Midbrain (tissue), 1 donor: ENCODE measurements around the gene TPSG1.
"Not testable (repeated sequence)": the region's sequence is repeated elsewhere in the genome, so short reads cannot be mapped to it uniquely, and the experiment has no call there.

Experiments used
- DNase-seq: peaks from one replicate; lab custom pipeline; 2025; lab: John Stamatoyannopoulos, UW

The TPSG1 gene

DNA sequence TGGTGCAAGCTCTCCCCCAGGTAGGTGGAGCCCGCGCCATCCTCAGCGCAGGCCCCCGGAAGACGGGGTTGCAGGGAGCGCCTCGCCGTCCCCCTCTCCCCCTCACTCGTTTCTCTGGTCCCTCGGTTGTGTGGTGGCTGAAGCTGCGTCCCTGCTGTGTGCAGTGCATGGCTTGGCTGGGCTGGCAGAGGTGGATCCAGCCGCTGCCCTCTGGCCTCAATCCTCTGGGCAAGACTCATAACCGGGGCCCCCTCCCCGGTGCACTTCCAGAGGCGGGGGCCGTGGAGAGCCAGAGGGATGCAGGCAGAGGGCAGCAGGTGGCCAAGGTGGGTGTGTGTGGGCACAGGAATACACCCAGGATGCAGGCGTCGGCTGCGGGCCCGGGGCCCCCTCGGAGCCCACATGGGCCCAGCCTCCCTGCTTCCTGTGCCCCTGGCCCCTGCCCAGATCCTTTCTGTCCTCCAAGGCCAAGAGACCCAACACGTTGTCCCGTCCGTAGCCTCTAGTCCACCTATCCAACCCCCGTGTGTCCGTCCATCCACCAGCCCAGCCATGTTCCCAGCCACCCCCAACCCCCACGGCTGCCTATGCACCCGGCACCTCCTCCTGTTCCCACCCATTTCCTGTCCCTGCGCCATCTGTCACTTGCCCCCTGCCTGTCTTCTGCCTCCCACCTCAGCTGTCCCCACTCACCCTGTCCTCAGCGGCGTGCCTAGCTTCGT, 9.3 kb downstream of the TPSG1 start:
- DNase-seq: no peak

DNA sequence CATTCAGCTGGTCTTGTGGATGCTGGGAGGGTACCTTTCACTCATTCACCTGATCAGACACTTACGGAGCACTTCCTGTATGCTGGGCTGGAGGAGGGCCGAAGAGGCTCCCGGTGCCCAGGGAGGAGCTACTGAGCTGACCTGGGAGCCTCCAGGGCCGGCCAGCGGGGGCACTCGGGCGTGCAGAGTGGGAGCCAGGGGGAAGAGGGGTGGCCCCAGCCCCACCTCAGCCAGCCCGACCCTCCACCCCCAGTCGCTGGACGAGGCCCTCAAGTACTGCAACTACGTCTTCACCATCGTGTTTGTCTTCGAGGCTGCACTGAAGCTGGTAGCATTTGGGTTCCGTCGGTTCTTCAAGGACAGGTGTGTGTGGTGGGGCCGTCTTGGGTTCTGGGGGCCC, 10.3 kb downstream of the TPSG1 start:
- DNase-seq: no peak

DNA sequence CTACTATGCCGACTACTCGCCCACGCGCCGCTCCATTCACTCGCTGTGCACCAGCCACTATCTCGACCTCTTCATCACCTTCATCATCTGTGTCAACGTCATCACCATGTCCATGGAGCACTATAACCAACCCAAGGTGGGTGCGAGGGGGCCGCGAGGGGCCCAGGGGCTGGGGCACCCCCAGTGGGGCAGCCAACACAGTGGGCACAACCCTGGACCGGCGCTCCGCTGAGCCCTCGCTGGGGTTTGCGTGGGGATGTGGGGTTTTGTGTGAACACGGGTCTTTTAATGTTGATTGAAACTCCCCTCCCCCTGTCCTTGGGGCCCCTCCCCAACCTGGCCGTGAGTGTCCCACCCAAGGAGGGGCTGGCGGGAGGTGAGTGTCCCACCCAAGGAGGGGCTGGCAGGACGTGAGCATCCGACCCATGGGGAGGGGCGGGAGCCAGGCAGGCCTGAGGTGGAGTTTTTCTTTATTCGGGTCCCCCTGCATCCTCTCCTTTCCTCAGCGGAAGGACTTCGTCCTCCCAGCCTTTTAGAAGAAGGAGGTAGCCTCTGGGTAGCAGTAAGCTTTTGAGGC, 11.2 kb downstream of the TPSG1 start:
- no peak for DNase-seq

DNA sequence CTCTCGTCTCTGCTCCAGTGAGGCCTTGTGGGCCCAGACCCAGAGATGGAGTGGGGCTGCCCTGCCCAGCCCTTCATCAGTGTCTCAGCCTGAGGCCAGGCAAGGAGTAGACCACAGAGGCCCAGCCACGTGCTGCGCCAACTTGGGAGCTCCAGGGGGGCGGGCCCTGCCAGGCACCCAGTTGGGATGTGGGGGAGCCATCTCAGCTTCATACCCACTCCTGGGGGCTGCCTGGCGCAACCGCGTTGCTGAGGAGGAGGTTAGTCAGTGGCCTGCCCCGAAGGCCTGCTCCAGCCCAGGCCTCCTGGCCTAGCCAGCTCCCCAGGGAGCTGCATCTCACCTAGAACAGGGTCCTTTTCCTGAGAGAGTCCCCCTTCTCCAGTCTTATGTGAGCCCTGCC, 11.8 kb downstream of the TPSG1 start:
- no peak for DNase-seq

DNA sequence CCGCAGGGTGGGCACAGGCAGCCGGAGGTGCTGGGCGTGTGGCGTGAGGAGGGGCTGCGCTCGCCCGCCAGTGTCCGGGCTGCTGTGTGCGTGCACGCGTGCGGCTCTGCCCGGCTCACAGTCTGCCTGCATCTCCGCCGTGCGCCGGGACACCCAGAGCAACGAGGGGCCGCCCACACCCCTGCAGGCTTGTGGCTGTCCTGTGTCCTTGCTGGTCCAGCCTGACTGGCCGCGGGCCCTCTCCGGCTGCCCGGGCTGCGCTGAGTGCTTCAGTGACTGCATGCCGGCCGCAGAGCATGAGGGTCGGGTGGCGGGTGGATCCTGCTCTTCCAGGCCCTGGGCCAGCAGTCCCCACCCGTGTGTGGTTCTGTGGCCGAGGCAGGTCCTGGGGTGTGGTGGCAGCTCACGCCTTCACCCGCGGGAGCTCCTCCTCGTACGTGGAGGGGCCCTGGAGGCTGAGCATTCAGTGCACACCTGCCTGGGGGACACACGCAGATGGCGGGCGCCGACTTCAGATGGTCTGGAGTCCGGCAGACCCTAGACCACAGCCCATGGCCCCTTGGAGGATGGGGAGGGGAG, 12.4 kb downstream of the TPSG1 start:
- DNase-seq: no peak

DNA sequence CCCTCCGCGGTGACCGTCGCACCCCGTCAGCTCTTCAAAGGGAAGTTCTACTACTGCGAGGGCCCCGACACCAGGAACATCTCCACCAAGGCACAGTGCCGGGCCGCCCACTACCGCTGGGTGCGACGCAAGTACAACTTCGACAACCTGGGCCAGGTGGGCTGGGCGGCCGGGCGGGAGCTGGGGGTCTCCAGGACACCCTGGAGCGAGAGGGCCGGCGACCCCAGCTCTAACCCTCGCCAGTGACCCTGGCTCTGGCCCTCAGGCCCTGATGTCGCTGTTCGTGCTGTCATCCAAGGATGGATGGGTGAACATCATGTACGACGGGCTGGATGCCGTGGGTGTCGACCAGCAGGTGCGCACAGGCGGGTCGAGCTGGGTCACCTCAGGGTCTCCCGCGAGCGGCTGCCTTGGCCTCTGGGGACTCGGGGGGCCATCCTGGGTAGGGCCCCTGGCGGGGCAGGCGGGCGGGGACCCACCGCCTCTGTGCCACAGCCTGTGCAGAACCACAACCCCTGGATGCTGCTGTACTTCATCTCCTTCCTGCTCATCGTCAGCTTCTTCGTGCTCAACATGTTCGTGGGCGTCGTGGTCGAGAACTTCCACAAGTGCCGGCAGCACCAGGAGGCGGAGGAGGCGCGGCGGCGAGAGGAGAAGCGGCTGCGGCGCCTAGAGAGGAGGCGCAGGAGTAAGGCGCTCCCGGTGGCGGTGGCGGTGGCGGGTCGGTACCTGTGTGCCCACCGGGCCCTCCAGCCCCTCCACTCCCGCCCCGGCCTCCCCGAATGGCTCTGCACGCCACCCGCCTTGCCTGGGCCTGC, 13.4 kb downstream of the TPSG1 start:
- no peak for DNase-seq

DNA sequence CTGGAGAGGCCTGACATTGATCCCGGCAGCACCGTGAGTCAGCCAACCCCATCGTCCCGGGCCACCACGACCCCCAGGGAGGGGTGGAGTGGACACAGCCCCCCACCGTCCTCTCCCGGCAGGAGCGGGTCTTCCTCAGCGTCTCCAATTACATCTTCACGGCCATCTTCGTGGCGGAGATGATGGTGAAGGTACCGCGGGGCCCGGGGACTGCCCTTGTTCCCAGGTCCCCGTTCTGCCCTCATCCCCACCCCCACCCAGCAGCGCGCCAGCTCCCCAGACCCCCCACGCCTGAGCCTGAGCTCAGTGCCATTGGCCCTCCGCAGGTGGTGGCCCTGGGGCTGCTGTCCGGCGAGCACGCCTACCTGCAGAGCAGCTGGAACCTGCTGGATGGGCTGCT, 14.6 kb downstream of the TPSG1 start:
- no peak for DNase-seq

DNA sequence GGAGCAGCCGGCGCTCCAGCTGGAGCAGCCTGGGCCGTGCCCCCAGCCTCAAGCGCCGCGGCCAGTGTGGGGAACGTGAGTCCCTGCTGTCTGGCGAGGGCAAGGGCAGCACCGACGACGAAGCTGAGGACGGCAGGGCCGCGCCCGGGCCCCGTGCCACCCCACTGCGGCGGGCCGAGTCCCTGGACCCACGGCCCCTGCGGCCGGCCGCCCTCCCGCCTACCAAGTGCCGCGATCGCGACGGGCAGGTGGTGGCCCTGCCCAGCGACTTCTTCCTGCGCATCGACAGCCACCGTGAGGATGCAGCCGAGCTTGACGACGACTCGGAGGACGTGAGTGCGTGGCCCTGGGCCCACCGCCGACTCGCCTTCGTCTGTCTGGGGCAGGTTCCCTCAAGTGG, 16.0 kb downstream of the TPSG1 start:
- DNase-seq: no peak

DNA sequence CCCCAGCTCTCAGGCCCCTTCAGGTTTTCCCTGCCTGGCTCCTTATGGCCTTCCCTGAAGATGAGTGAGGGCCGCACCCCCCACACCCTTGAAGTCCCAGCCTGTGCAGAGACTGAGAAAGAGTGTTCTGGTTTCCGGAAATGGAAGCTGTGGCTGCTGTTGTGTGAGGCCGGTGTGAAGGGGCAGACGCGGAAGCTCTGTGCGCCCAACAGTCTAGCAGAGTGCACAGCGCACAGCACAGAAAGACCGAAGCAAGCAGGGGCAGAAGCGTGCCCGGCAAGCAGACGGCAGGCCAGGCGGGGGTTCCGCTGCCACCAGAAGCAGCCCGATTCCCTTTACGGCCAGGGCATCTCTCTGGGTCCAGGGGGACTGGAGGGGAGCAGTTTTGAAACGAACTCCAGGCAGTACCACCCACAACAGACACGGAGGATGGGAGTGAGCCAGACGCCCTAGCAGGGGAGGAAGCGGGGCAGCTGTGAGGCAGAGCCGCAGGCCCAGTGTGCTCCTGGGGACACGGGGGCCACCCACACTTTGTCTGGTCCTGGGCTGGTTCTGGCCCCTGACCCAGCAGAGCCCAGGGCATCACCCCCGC, 16.7 kb downstream of the TPSG1 start:
- no peak for DNase-seq

DNA sequence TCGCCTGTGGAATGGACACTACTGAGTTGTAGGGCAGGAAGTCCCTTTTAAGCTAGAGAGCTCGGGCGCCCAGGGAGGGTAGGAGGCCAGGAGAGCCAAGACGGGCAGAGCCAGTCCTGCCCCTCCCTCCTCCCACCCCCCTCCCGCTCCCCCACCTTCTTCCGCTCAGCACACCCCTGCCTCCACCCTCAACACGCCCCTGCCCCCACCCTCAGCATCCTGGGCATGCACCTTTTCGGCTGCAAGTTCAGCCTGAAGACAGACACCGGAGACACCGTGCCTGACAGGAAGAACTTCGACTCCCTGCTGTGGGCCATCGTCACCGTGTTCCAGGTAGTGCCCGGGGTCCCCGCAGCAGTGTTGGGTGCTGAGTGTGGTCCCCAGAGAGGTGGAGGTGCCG, 18.3 kb downstream of the TPSG1 start:
- no peak for DNase-seq

DNA sequence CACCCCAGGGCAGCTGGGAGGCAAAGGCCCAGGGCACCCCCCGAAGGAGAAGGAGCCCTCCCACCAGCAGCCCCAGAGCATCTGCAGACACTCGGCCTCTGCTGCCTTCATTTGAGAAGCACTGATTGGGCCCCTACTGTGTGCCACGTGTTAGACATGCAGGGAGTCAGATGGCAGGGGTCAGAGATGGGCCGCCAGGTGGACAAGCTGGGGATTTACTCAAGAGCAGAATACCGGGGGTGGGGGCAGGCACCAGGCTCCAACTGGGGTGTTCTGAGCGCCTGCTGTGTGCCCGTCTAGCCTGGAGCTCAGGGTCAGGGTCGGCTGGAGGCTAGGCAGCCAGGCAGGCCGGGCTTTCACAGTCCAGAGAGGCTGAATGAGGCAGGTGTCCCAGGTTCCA, 18.7 kb downstream of the TPSG1 start:
- no peak for DNase-seq

DNA sequence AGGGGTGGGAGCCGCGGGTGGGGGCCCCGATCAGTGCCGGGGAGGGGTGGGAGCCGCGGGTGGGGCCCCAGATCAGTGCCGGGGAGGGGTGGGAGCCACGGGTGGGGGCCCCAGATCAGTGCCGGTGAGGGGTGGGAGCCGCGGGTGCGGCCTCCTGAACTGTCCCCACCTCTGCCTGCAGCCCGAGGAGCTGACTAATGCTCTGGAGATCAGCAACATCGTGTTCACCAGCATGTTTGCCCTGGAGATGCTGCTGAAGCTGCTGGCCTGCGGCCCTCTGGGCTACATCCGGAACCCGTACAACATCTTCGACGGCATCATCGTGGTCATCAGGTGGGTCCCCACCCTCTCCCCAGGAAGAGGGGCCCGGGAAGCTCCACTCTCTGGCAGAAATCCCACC, 20.1 kb downstream of the TPSG1 start:
- no peak for DNase-seq

DNA sequence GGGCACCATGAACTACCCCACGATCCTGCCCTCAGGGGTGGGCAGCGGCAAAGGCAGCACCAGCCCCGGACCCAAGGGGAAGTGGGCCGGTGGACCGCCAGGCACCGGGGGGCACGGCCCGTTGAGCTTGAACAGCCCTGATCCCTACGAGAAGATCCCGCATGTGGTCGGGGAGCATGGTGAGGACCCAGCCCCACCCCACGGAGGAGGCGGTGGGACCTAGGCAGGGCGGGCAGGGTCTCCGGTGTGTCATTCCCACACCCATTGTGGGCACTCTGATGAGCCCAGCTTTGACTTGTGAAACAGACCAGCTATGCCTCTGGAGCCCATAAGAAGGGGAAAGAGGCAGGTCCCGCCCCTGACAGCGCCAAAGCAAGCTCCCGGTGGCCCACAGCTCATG, 22.8 kb downstream of the TPSG1 start:
- DNase-seq: no peak

DNA sequence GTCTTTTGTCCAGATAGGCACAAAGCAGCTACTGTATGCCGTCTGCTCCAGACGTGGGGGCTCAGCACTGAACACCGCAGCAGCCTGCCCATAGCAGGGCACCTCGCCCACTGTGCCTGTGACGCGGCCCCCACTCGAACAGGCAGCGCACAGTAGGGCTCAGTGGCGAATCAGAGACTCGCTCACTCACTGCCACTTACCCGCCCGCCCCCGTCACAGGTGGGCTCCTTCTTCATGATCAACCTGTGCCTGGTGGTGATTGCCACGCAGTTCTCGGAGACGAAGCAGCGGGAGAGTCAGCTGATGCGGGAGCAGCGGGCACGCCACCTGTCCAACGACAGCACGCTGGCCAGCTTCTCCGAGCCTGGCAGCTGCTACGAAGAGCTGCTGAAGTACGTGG, 23.6 kb downstream of the TPSG1 start:
- DNase-seq: no peak

DNA sequence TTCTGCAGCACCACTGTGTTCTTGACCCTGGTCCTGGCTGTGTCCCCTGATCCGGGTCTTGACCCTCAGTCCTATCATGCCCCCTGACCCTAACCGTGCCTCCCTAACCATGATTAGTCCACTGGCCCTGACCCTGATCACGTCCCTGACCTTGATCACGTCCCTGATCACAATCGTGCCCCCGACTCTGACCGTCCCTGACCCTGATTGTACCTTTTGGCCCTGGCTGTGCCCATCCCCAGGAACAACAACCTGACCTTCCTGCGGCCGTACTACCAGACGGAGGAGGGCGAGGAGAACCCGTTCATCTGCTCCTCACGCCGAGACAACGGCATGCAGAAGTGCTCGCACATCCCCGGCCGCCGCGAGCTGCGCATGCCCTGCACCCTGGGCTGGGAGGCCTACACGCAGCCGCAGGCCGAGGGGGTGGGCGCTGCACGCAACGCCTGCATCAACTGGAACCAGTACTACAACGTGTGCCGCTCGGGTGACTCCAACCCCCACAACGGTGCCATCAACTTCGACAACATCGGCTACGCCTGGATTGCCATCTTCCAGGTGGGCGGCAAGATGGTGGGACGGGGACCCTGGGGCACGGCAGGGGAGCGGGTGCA, 24.9 kb downstream of the TPSG1 start:
- DNase-seq: no peak

DNA sequence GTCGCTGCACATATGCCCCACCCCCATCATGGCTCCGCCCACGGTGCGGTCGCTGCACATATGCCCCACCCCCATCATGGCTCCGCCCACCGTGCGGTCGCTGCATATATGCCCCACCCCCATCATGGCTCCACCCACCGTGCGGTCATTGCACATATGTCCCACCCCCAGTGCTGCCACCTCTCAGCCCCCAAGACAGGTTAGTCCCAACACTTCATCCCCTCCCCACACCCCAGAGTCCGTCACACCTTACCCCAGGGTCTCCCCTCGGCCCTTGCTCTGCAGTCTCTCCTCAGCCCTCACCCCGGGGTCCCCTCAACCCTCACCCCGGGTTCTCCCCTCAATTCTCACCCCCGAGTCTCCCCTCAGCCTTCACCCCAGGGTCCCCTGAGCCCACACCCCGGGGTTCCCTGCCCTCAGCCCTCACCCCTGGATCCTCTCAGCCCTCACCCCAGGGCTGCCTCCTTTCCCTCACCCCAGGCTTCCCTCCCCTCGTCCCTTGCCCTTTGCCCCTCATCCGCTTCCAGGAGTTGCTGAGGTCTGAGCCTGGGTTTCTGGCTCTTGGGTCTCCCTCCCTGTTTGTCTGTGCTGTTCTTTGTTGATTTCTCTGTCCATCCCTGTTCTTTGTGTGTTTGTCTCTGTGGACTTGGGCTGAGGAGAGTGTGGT, 25.6 kb downstream of the TPSG1 start:
- no peak for DNase-seq

DNA sequence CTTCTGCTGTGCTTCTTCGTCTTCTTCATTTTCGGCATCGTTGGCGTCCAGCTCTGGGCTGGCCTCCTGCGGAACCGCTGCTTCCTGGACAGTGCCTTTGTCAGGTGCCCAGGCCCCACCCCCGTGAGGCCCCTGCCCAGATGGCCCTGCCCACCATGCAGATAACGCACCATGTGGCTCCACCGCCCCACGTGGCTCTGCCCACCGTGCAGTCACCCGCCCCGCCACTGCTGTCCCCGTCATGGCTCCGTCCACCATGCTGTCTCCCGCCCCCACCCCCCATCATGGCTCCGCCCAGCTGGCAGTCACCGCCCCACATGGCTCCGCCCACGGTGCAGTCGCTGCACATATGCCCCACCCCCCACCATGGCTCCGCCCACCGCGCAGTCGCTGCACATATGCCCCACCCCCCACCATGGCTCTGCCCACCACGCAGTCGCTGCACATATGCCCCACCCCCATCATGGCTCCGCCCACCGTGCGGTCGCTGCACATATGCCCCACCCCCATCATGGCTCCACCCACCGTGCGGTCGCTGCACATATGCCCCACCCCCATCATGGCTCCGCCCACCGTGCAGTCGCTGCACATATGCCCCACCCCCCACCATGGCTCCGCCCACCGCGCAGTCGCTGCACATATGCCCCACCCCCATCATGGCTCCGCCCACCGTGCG, 26.3 kb downstream of the TPSG1 start:
- DNase-seq: not testable (repeated sequence)

DNA sequence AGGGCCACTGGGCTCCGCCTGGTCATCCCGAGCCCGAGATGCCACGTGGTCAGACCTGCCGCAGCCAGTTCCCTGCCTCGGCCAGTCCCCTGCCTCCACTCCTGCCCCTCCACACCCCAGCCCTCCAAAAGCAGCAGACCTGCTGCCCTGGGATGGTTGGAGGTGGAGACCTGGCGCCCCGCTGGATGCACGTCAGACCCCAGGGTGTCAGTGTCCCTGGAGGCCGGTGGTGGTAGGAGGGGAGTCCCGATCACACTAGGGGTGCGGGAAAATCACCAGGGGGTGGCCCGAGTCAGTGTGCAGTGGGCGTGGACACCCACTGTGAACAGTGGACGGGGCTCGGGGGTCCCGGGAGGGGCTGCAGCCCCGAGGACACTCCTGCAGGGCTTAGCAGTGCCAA, 26.9 kb downstream of the TPSG1 start:
- no peak for DNase-seq

DNA sequence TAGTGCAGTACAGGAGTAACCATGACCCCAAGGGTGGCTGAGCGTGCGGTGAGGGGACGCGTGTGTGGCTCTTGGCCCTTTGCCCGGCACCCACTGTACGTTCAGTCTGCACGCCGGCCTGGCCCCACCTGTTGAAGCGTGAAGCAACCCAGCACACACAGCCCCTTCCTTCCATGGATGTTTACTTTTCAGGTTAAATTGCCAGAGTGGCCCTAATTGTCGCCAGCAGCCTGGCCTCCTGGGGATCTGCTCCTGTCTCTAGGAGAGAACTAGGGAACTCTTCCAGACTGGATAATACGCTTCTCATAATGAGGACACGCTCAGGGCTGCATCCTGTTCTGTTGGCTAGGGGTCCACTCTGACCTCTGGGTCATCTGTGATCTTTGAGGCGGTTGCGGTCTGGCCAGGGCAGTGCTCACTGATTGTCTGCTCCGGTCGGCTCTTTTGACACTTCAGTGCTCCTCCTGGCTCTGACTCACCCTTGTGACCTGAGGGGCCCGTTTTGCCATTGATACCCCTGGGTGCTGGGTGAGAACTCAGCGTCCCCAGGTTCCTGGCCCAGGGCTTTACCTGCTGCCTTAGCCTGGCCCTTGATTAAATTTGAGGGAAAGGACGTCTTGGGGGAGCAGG, 27.7 kb downstream of the TPSG1 start:
- DNase-seq: no peak

DNA sequence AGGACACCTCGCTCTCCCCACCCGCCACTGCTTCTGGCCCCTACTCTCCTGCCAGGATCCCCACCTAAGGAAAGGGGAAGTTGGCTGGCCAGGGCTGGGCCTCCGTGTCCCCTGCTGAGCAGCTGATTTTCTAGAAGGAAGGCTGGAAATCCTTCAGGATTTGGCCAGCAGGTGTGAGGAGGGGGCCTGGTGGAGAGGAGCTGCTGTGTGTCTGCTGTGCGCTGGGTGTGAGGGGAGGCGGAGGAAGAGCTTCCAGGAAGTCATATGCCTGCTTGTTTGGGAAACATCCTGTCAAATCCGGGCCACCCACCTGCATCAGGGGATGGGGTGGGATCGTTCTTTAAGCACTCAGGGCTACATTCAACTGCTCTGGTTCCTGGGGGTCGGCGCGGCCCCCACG, 28.6 kb downstream of the TPSG1 start:
- DNase-seq: no peak

DNA sequence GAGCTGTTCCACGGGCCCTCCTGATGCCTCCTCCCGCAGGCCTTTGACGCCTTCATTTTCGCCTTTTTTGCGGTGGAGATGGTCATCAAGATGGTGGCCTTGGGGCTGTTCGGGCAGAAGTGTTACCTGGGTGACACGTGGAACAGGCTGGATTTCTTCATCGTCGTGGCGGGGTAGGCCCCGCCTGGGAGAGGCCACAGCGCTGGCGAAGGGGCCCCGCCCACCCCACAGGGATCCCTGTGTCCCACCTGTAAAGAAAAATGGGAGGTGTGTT, 29.7 kb downstream of the TPSG1 start:
- DNase-seq: no peak
